NCI-H128 (cell line): ENCODE results near the gene HUS1B.
A peak's percentile ranks its signal among the peaks of the same experiment; 100 is the strongest.
"Not testable (repeated sequence)": the region's sequence is repeated elsewhere in the genome, so short reads cannot be mapped to it uniquely, and the experiment has no call there.

Experiments
- DNase-seq: peaks from one replicate; lab custom pipeline; 2025; ENCODE audit not compliant: unreplicated experiment; lab: John Stamatoyannopoulos, UW

The HUS1B gene

DNA sequence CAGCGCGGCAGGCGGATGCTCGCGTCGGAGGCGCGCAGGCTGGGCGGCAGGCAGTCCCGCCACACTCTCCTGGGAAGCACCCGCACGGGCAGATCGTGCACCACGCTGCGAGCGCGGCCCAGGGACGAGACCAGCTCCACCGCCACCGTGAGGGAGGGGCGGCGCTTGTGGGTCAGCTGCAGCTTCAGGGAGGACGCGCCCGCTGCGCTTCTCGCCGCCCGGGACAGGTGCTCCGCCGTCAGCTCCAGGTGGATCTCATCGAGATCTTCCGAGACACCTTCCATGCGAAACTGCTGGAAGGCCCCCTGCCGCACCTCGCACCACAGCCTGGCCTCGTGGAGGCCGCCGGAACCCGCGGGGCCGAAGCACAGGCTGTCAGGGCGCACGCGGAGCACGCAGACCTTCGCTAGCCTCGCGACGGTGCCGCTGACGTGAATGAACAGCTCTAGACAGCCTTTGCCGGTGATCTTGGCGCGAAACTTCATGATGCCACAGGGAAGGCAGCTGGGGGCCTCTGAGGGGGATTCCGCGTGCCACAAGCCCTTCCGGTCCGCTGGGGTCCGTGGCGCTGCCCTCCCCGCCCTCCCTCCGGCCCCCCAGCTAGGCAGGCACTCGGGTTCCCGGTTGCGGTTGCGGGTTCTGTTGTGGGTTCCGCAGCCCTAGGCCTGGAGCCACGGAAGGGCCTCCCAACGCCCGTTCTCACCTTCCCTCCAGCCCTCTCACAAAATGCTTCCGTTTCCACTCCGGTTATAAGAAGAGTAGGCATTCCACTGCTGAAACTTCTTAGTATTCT, at the start of gene HUS1B:
Gene HUS1B, minus strand, starts transcription at position 641 of the 793 bp plus-strand sequence. Its CDS starts 156 bp downstream, at position 485.
- no peak for DNase-seq

DNA sequence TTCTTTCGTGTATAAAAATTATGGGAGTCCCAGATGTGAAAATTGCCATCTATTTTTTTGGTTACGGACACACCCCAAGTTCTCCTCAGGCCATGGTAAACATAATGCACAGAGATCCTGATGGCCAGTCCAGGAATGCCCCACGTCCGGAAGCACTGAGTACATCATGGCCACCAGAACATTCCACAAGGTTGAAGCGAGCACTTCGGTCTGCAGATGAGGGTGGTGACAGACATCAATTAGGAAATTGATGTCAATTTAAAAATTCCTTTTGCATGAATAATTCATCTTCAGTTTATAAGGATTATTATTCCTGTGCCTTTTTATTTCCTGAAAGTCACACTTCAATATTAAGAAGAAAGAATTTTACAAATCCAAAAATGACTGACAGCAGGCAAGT, 49.2 kb upstream of the HUS1B start:
- no peak for DNase-seq

DNA sequence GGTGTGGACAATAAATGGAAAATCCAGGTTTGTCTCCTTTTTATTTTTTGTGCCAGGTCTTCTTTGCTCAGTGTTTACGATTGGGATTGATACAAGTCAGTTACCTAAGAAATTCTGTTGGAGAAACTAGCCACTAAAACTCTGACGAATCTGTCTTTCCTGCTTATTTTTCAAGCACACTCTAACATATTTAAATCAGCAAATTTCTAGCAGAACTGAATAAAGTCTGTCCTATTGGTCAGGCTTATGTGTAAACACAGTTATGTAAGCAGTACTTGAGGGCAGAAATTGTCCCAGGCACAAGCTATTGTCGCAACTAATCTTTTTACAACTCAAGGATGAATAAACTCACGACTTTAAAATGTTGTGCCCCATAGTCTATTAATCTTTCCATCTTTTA, 48.1 kb upstream of the HUS1B start:
- DNase-seq: no peak

DNA sequence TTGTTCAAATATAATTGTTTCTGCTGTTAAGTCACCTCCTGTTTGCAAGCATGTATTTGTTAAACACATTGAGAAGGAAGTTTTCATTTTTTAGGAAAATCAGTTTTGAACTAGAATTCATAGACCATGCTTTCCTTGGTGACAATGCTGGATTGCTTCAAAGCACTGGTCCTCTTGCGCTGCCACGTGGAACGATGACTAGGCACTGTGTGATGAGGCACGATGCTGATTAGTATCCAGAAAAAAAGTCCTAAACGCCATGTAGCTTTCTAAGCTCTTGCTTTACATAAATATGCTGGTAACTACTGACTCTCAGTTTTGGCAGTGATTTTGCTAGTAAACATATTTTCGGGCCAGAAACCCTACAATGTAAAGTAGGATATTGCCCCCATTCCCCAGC, 47.1 kb upstream of the HUS1B start:
- DNase-seq: no peak

DNA sequence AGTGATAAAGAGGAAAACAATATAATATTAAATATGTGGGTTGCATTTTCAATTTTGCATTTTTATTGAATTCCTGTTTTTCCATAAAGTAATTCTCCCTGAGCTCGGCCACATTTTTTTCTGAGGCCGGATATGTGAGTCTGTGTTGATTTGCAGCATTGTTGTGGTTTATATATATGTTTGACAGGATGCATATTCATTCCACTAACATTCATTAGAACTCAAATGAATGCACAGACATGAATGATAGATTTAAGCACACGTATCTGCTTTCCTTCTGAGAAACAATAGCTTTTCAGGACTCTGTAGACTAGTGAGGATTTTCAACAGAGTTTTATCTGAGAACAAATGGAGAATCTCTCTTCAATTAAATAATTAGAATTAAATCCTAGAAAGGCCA, 46.7 kb upstream of the HUS1B start:
- DNase-seq: no peak

DNA sequence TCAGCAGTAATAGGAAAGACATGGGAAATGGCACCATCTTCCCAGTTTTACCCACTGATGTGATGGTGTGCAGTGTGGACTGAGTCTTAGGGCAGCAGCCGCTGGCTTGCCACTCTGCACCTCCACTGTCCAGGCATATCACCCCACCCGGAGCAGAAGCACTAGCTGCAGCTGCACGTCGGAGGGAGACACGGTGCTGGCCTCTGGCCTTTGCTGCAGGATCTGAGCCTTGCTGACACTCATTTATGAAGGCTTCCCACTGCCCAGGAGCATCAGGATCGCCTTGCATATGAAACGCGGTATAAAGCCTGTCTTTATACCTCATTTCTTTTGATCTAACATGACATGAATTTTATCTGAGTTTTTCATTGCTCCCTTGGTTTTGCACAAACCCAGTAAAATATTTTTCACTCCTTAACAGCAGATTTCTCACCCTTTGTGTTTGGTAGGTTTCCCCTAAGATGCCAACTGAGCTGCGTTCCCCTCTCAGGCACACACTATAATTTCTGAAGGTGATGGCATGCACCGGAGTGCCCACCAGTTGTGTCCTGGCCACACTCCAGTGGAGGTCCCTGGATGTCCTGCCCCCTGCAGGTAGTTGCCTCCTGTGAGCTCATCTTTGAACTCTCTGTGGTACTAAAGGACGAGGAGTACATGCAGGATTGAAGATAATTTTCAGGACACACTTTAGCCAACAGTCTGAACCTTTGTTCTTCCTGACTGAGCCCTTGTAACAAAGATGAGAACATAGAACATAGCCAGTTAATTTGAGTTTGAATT, 45.0 kb upstream of the HUS1B start:
- no peak for DNase-seq

DNA sequence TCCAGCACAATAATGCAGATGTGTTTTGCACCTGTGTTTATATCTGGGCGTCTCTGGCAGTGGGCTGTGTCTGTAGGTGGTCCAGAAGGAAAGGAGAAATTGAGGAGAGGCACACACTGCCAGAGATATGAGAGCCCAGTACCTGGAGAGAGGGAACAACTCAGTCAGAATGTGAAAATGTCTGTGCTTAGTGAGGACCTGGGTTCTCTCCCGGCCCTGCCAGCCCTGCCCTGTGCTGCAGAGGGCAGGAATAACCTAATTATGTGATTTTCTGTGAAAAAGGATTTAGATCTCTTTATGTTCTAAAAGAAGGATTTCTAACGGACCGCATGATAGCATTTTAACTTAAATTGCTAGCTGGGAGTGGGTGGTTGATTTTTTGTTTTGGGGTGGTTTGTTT, 44.3 kb upstream of the HUS1B start:
- no peak for DNase-seq

DNA sequence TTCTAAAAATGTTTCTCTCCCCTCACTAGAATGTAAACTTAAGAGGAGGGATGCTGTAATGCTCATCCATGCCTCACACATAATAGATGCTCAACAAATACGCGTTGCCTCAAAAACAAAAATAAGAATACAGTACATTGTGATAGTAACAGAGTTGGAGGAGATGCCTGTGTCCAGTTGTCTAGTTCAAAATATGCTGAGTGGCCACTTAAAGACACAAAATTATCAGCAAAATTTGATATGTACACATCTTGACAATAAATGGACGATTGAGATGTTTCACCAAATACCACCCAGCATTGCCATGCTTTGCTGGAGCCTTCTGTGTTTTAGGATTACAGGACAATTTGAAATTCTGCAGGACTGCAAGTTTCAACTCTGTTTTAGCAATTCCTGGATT, 43.6 kb upstream of the HUS1B start:
- DNase-seq: no peak

DNA sequence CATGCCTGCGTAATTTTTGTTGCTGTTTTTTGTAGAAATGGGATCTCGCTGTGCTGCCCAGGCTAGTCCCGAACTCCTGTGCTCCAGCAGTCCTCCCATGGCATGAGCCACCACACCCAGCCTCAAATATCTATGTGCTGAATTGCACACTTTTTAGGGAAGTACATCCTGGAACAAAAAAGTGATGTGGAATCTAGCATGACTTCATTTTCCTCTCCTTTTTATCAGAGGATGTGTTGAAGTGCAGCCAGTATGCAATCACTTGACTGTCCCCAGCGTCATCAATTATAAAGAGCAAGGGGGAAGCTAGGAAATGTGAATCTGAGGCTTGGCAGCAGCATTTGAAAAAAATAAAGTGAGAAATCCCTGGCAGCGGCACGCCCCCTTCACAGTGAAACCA, 42.4 kb upstream of the HUS1B start:
- DNase-seq: no peak

DNA sequence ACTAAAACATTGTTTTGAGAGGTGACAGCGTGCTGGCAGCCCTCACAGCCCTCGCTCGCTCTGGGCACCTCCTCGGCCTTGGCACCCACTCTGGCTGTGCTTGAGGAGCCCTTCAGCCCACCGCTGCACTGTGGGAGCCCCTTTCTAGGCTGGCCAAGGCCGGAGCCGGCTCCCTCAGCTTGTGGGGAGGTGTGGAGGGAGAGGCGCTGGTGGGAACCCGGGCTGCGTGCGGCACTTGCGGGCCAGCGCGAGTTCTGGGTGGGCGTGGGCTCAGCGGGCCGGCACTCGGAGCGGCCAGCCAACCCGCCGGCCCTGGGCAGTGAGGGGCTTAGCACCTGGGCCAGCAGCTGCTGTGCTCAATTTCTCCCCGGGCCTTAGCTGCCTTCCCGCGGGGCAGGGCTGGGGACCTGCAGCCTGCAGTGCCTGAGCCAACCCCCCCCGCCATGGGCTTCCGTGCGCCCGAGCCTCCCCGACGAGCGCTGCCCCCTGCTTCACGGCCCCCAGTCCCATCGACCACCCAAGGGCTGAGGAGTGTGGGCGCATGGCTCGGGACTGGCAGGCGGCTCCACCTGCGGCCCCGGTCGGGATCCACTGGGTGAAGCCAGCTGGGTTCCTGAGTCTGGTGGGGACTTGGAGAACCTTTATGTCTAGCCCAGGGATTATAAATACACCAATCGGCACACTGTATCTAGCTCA, 37.7 kb upstream of the HUS1B start:
- not testable (repeated sequence) for DNase-seq

DNA sequence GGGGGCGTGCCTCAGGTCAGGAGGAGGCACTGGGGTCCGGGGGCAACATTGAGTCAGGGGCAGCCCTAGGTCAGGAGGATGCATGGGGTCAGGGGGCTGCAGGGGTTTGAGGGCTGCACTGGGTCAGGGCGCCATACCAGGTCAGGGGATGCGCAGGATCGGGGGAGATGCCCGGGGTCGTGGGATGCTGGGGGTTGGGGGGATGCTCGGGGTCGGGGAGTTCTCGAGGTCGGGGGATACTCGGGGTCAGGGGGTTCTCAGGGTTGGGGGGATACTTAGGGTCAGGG, 36.8 kb upstream of the HUS1B start:
- no peak for DNase-seq

DNA sequence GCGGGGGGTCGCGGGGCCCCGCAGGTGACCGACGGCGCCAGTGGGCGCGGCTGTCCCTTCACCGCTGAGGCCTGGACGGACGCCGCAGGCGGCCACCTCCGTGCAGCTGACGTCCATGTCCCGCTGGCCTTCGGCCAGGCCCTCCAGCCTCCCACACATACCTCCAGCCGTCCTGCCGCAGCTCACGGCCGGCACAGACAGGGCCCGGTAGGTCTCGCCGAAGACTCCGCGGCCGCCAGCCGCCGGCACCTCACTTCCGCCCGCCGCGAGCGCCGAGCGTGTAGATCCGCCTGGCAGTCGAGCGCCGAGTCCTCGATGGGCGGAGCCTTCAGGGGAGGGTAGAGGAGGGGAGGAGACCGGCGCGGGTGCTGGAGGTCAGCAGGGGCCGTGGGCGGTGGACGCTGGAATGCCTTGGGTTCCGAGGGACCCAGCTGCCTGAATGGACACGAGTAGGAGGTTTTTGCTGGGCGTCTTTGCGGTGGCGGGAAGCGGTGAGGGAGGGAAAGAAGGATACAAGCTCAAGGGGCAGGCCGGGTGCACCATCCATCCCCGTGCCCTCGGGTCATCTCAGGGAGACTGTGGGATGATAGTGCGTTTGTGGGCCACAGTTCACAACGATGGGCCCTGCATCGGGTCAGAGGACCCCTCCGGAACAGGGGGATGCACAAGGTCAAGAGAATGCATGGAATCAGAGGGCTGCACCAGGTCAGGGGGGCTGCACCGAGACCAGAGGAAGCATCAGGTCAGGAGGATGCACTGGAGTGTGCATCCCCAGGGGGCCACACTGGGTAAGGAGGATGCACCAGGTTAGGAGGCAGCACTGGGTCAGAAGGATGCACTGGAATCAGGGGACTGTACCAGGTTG, 36.2 kb upstream of the HUS1B start, which contains the start of gene EXOC2:
Gene EXOC2, minus strand, starts transcription at position 282 of the 865 bp plus-strand sequence. CDS start 55,321 bp downstream, outside the sequence.
- DNase-seq: peak; percentile 48

DNA sequence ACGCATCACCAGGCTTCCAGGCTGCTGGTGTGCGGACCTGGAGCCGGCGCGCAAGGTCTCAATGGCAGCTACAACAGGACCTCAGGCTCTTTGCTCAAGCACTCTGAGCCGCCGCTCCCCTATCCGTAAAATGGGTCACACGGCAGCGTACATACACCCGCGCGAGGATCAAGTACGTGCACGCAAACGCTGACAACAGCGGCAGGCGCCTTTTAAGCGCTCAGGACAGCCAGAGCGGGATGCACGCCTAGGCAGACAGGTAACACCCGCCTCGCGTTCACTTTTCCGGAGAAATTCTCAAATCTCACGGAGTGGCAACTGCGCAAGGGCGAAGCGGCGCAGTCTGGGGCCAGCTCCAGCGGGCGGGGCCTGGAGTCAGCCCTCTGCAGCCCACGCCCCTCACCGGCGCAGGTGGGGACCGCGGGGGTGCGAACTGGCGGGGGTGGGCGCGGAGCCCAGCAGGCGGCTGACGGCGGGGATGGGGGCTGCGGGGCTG, 35.5 kb upstream of the HUS1B start:
- no peak for DNase-seq

DNA sequence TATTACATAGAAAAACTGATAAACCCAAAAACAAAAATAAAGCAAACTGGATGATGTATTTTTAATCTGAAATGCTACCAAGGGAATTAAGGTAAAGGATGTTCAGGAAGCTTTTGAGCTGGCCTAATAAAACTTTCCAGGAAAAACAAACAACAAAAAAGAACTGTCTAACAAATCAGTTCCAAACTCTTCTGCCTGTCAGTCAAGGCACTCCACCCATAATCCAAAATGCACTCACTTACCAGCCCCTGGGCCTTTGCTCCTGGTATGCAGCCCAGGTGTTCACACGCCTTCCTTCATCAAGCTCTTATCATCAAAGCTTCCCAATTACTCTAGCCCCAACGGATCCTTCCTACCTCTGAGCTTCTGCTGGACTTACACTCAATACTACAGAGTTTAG, 32.3 kb upstream of the HUS1B start:
- DNase-seq: no peak

DNA sequence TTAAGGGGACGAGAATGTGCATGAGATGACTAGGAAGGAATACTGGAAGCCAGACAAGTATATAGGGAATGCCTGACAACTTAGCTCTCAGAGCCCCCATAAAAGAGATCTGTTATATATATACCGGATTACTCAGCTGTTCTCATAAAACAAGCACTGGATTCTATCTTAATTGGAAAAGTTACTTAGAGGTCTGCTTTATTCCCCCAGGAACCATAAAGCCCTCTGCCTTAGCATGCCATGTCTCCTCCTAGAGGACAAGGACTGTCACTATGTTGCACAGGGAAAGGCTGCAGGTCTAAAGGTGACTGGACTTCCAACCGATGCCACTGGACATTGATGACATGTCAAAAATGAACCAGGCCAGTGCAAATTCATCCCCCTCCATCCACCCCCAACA, 29.6 kb upstream of the HUS1B start:
- no peak for DNase-seq

DNA sequence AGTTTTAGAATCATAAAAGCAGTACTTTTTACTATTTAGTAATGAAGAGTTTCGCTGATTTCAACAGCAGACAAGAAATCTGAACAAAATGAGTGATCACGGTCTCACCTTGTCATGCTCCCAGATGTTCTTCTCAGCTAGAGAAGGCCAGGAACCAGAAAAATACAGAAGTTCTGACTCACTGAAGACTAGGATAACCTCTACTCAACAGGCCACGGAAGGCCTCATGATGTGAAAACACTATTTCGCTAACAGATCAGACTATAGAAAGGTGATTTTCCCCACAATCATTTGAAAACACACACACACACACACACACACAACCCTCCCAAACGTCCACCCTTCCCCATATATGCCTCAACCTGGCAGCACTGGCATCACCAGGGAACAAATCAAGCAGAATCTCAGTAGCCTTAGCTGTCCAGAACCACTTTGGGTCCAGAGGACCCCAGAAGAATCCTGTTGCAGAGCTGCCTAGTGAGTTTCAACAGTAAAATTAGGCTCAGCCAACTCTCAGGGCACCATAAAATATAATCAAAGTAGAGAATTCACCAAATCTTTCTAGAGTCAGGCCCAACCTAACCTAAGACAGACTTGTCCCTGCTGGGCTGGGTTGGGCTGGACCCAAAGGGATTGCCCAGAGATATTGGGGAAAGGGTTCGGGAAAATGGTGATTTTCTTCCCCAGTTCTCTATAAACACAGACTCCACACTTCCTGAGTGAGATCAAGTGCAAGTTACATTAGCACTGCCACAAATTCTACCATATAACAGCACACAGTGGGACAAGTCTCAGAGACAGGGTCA, 28.1 kb upstream of the HUS1B start:
- no peak for DNase-seq

DNA sequence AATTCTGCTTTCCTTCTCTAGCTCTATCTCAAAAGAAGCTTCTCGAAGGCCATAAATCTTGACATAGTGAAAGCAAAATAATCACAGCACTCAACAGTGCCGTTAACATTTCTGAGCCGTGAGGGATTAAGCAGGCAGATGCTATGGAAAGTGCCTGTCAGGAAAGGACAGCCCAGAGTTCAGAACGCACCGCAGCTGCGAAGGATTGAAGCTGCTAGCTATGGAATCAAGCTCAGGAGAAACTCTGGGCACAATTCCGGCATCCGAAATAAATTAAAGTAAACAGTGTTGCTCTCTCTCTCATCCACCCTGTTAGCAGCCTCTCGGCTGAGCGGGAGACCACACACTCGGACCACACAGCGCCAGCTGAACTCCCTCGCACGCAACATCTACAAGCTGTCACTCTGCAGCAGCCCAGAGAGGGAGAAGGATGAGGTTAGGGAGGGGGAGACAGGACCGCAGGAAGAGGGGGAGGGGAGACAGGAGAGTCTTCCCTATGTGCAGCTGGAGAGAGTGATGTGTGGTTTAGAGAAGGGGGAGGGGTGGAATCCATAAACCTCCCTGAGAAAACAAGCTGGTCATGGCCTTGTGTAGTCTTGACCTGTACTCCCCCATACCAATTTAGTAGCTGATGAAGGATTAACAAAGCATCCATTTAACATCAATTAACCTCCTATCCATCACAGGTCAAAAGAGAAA, 27.0 kb upstream of the HUS1B start:
- DNase-seq: no peak

DNA sequence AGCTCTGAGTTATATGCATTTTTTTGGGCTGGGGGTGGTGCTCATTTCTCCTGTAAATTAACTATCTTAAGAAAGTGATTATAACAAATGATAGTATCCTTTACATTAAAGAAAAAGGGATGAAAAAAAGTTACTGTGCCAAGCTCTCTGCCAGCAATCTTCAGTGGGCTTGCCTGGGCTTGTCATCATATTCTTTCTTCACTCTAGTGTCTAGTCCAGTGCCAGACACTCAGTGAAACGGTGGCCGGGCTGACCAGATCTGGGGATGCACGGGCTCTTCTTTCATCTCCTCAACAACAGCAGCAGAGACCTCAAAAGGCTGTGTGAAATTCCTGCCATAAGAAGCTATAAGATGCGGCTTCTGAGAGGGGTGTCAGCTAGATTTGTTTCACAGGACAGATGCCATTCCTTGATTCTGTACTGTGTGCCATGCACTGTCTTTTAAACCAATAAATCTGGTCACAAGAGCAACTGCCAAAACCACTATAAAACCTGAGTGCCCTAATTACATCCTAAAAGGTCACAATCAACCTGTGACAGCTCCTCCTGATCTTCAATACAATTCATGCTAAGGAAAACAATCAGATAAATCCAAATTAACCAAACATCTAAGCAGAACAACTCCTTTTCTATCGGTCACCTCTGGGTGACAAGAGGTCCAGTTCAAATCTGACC, 23.9 kb upstream of the HUS1B start:
- DNase-seq: no peak

DNA sequence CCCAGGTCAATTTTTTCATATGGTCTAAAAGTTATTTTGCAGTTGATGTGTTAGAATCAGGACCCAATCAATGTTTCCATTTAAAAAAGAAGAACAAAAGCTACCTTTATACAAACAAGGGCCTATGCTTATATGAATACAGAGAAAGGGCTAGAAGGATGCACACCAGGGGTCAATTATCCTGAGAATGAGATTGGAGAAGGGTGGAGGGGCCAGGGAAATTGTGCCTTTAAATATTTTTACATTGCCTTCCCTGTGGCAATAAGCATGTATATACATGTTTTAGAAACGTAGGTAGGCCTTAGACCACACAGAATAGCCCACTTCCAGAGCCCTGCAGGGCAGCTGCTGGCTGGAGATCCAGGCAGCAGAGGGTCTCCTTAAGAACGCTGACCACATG, 23.4 kb upstream of the HUS1B start:
- DNase-seq: no peak
